ENCODE data around the gene F7. TPM values are rescaled to one million over a fixed set of nuclear protein-coding genes. Genes with fewer than 3 reads are reported as not detected.

The F7 gene
- total RNA-seq, 4 donors from 2014 or later = not detected

- Histone ChIP-seq H3K4me1 (no peaks in the 10 kb centered on the region), H3K9me3 (no peaks in the 10 kb centered on the region), H3K36me3 (no peaks in the 10 kb centered on the region), H3K27me3 (no peaks in the 10 kb centered on the region), H3K4me3 (replicated peaks in 1 of 3) (no peak overlapping the region), H3K27ac (no peak overlapping the region)
- TF ChIP-seq POLR2A (IDR thresholded peaks at IDR 0.05) = no peak
- TF ChIP-seq, protein P1, sequence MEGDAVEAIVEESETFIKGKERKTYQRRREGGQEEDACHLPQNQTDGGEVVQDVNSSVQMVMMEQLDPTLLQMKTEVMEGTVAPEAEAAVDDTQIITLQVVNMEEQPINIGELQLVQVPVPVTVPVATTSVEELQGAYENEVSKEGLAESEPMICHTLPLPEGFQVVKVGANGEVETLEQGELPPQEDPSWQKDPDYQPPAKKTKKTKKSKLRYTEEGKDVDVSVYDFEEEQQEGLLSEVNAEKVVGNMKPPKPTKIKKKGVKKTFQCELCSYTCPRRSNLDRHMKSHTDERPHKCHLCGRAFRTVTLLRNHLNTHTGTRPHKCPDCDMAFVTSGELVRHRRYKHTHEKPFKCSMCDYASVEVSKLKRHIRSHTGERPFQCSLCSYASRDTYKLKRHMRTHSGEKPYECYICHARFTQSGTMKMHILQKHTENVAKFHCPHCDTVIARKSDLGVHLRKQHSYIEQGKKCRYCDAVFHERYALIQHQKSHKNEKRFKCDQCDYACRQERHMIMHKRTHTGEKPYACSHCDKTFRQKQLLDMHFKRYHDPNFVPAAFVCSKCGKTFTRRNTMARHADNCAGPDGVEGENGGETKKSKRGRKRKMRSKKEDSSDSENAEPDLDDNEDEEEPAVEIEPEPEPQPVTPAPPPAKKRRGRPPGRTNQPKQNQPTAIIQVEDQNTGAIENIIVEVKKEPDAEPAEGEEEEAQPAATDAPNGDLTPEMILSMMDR (IDR thresholded peaks at IDR 0.05) = no peak
- intact Hi-C loops (cut with DNase I) = no loop called here
- no peak for DNase-seq
- WGBS, 2 donors = 86 to 91% methylated on average over 6 to 14 of the region's 19 CpGs
Measured at GRCh38 chr13:113120300-113121182, 14.9 kb downstream of the F7 start.

DNA sequence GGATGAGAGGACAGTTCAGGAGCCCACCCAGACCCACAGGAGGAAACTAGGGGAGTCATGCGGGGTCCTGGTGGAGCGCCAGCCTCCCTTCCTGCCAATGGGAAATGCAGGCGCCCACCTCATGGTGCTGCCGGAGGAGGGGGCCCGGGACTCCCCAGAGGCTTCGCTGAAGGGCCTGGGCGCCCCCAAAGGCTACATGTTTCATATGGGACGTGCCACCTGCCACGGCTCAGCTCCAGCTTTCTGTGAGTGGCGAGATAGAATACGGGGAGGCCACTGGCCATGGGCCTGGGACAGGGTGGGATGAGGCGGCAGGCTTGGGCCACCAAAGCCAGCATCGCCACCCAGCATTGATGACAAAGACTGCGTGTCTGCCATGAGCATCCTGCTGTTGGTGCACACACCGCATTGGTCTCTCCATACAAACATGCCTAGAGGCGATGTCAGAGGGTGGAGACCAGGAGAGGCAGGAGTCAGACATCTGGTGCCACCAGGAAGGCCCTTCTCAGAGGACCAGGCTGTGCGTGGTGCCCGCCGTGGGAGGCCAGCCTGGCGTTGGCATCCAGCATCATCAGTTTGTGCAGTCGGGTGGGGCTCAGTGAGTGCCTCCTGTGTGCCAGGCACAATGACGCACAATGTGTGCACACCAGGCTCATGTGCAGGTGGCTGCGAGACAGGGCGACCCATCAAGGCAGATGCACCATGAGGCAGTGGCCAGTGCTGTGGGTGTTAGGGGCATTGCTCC, 15.8 kb downstream of the F7 start:
- H3K27ac ChIP-seq = no peak overlapping the region
- no peaks in the 10 kb centered on the region for H3K4me1 ChIP-seq
- no peak for TF ChIP-seq POLR2A (IDR thresholded peaks at IDR 0.05)
- TF ChIP-seq, protein P1 (IDR thresholded peaks at IDR 0.05) = no peak
- 88 to 94% methylated on average over 19 to 23 of the region's 24 CpGs for WGBS, 2 donors
- H3K36me3 ChIP-seq = no peaks in the 10 kb centered on the region
- no peak overlapping the region for H3K4me3 ChIP-seq (replicated peaks in 1 of 3)
- H3K9me3 ChIP-seq = no peaks in the 10 kb centered on the region
- intact Hi-C loops (cut with DNase I) = no loop called here
- H3K27me3 ChIP-seq = no peaks in the 10 kb centered on the region
- no peak for DNase-seq

GRCh38 chr13:113121928-113122471, 16.4 kb downstream of the F7 start:
- H3K36me3 ChIP-seq = no peaks in the 10 kb centered on the region
- 74 to 77% methylated on average over 12 to 13 of the region's 16 CpGs for WGBS, 2 donors
- intact Hi-C loops (cut with DNase I) = no loop called here
- DNase-seq = no peak
- H3K4me3 ChIP-seq (replicated peaks in 1 of 3) = no peak overlapping the region
- H3K9me3 ChIP-seq = no peaks in the 10 kb centered on the region
- TF ChIP-seq POLR2A (IDR thresholded peaks at IDR 0.05) = no peak
- TF ChIP-seq, protein P1 (IDR thresholded peaks at IDR 0.05) = no peak
- H3K27me3 ChIP-seq = no peaks in the 10 kb centered on the region
- no peak overlapping the region for H3K27ac ChIP-seq
- H3K4me1 ChIP-seq = no peaks in the 10 kb centered on the region

DNA sequence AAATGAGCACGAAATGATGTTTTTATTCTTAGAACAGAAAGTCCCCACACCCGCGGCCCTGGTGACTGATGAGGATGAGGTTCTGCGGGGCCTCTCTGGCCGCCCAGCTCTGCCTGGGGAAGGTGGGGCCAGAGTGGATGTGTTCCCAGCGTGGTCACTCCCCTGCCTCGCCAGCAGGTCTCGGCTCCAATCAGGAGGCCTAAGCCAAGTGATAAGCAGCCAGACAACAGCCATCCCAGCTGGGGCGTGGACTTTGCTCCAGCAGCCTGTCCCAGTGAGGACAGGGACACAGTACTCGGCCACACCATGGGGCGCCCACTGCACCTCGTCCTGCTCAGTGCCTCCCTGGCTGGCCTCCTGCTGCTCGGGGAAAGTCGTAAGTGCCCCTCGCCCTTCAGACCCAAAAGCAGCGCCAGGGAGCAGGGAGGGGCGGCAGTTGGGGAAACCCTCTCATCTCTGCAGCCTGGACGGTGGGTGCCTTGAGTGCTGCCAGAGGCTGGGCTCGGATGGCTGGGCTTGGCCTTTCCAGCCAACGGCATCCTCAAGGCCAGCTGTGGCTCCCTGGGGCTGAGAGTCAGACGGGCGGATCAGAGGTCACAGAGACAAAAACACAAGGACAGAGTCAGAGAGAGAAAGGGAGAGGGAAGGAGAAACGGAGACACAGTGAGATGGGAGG, 17.1 kb downstream of the F7 start, which contains the start of gene F10:
F10 (plus strand) TSS at position 250 of the 676 bp plus-strand sequence; CDS start at position 307, 57 bp downstream.
- Histone ChIP-seq H3K9me3 (no peaks in the 10 kb centered on the region), H3K27ac (no peak within 1 kb of the TSS), H3K36me3 (no peaks in the 10 kb centered on the region), H3K4me1 (no peaks in the 10 kb centered on the region), H3K4me3 (replicated peaks in 1 of 3) (no peak within 1 kb of the TSS), H3K27me3 (no peaks in the 10 kb centered on the region)
- no peak for DNase-seq
- WGBS, 2 donors = 43 to 51% methylated on average over 19 to 22 of the region's 23 CpGs
- intact Hi-C loops (cut with DNase I) = no loop called here
- TF ChIP-seq POLR2A (IDR thresholded peaks at IDR 0.05) = no peak
- TF ChIP-seq, protein P1 (IDR thresholded peaks at IDR 0.05) = no peak

All from thyroid gland (tissue), 4 donors.